ENCODE measurements around the gene HTRA1. TPM values are rescaled to one million over a fixed set of nuclear protein-coding genes. Genes with fewer than 3 reads are reported as not detected.

The HTRA1 gene
- total RNA-seq, 4 donors from 2014 or later, result 71.0 to 113 (median 84.1) TPM

GRCh38 chr10:122461729-122462532 lies 578 bp downstream of the HTRA1 start:
- peak overlapping the region; percentile 51 for H3K4me3 ChIP-seq (ENCODE audit: low read depth, poor library complexity, severe bottlenecking)
- intact Hi-C loops (cut with DNase I; ENCODE audit: low total_unique reads), result no loop called here
- WGBS, 2 donors, result 1 to 2% methylated on average over 16 to 32 of the region's 95 CpGs
- no peak for TF ChIP-seq POLR2A (IDR thresholded peaks at IDR 0.05)
- TF ChIP-seq, protein P1, sequence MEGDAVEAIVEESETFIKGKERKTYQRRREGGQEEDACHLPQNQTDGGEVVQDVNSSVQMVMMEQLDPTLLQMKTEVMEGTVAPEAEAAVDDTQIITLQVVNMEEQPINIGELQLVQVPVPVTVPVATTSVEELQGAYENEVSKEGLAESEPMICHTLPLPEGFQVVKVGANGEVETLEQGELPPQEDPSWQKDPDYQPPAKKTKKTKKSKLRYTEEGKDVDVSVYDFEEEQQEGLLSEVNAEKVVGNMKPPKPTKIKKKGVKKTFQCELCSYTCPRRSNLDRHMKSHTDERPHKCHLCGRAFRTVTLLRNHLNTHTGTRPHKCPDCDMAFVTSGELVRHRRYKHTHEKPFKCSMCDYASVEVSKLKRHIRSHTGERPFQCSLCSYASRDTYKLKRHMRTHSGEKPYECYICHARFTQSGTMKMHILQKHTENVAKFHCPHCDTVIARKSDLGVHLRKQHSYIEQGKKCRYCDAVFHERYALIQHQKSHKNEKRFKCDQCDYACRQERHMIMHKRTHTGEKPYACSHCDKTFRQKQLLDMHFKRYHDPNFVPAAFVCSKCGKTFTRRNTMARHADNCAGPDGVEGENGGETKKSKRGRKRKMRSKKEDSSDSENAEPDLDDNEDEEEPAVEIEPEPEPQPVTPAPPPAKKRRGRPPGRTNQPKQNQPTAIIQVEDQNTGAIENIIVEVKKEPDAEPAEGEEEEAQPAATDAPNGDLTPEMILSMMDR (IDR thresholded peaks at IDR 0.05), result no peak
- peak in 1 of 2 donors; percentile 90 for DNase-seq (ENCODE audit: low spot score in 2 of 2)

DNA sequence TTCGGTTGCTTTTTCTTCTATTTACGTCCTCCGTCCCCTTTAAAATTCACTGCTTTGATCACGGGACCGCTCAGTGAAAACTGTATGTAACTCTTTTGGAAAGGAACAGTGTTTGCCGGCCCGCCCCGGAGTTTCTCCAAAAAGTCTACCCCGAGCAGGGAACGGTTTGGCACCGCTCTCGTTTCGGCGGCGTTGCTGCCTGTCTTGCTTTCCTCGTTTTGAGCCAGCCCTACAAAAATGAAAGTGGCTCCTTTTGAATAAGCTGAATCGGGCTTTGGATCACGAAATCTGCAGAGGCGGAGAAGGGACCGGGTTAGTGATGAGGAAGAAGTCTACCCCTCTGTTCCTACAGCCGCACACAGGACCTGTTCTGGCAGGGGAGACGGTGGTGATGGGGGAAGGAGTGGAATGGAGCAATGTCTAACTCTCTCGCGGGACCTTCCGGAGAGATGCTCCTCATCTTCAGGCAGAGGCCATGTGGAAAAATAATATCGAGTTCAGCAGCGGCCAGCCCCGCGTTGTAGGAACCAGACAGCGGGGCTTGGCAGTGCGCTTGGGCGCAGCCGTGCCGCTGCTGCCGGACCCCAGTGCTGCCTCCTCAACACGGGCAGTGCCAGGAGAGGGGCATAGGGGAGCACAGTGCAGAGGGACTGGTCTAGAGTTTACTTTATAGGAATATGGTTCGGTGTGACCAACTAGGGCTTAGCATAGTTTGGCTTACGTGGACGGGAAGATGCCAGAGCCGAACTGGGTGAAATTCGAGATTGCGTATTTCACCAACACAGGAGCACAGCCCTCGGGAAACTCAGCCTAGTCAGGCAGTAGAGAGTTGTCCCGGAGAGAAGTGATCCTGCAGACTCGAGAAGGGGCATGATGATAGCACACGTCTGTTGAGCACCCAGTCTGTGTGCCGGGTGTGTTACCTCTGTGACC lies 1.4 kb downstream of the HTRA1 start:
- 5 to 12% methylated on average over 45 to 47 of the region's 47 CpGs for WGBS, 2 donors
- intact Hi-C loops (cut with DNase I; ENCODE audit: low total_unique reads), result no loop called here

GRCh38 chr10:122463466-122464249 lies 2.3 kb downstream of the HTRA1 start:
- 40 to 53% methylated on average over 17 of the region's 17 CpGs for WGBS, 2 donors
- intact Hi-C loops (cut with DNase I; ENCODE audit: low total_unique reads), result no loop called here
- no peak for TF ChIP-seq POLR2A (IDR thresholded peaks at IDR 0.05)
- TF ChIP-seq, protein P1 (IDR thresholded peaks at IDR 0.05), result no peak
- H3K4me3 ChIP-seq (ENCODE audit: low read depth, poor library complexity, severe bottlenecking), result no peak overlapping the region
- peak; percentile 14 to 87 for DNase-seq (ENCODE audit: low spot score in 2 of 2)

More for the DNA sequence above, 1.4 kb downstream of the HTRA1 start:
- H3K4me3 ChIP-seq (ENCODE audit: low read depth, poor library complexity, severe bottlenecking), result peak overlapping the region; percentile 51
- TF ChIP-seq, protein P1 (IDR thresholded peaks at IDR 0.05), result no peak
- no peak for TF ChIP-seq POLR2A (IDR thresholded peaks at IDR 0.05)
- DNase-seq (ENCODE audit: low spot score in 2 of 2), result peak; percentile 68 to 95

GRCh38 chr10:122464250-122464510 lies 2.8 kb downstream of the HTRA1 start:
- no peak for DNase-seq (ENCODE audit: low spot score in 2 of 2)
- 56 to 74% methylated on average over 4 of the region's 4 CpGs for WGBS, 2 donors
- H3K4me3 ChIP-seq (ENCODE audit: low read depth, poor library complexity, severe bottlenecking), result no peak overlapping the region
- TF ChIP-seq POLR2A (IDR thresholded peaks at IDR 0.05), result no peak
- TF ChIP-seq, protein P1 (IDR thresholded peaks at IDR 0.05), result no peak
- intact Hi-C loops (cut with DNase I; ENCODE audit: low total_unique reads), result no loop called here

DNA sequence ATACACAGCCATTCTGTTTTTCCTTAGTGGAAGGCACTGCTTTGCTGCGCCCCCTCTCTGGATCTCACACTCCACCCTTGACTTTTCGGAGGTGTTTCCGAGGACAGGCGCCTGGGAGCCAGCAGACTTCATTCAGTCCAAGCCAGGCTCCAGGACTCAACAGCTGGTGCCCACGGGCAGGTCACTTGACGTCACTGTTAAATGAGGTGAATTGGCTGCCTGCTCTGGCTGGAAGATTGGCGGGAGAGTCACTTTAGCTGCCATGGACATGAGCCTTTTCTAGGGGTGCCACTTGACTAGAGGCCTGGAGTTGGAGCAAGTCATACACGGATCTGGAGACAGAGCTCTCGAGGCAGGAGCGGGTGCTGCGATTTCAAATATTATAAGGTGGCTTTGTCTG lies 3.2 kb downstream of the HTRA1 start:
- TF ChIP-seq, protein P1 (IDR thresholded peaks at IDR 0.05), result no peak
- no peak for TF ChIP-seq POLR2A (IDR thresholded peaks at IDR 0.05)
- no peak overlapping the region for H3K4me3 ChIP-seq (ENCODE audit: low read depth, poor library complexity, severe bottlenecking)
- DNase-seq (ENCODE audit: low spot score in 2 of 2), result peak in 1 of 2 donors; percentile 81
- WGBS, 2 donors, result 88 to 89% methylated on average over 11 of the region's 11 CpGs
- intact Hi-C loops (cut with DNase I; ENCODE audit: low total_unique reads), result no loop called here

Data from lower leg skin (tissue), 4 donors.